Uterus (tissue), 4 donors: ENCODE data around the gene NWD2. TPM values are rescaled to one million over a fixed set of nuclear protein-coding genes. Genes with fewer than 3 reads are reported as not detected.

ENCODE experiments used
- DNase-seq, 2 donors: peaks; one replicate each; pipeline ENCODE4 v3.0.0-alpha.2; 2019 to 2020
- H3K27ac ChIP-seq, 2 donors: fragments of 200-600 bp; sonication (generic); 1 replicate in 1 of 2; 2 replicates in 1 of 2; pipeline ENCODE4 v1.5.1; 2016 to 2018
- H3K27me3 ChIP-seq, 2 donors: fragments of 200-600 bp; sonication (generic); one replicate each; pipeline ENCODE4 v1.5.1; 2018 to 2019; ENCODE audit warnings: control low read depth in 1 of 2
- H3K36me3 ChIP-seq, 2 donors: fragments of 200-600 bp; sonication (generic); one replicate each; pipeline ENCODE4 v1.5.1; 2019; ENCODE audit warnings: control low read depth in 1 of 2
- H3K4me1 ChIP-seq, 2 donors: fragments of 200-600 bp; sonication (generic); one replicate each; pipeline ENCODE4 v1.5.1; 2018 to 2019; ENCODE audit warnings: control low read depth in 1 of 2
- H3K4me3 ChIP-seq, 2 donors: fragments of 200-600 bp; sonication (generic); 1 replicate in 1 of 2; 2 replicates in 1 of 2; pipeline ENCODE4 v1.5.1; 2018 to 2019; ENCODE audit warnings: mild to moderate bottlenecking in 1 of 2
- H3K9me3 ChIP-seq, 2 donors: fragments of 200-600 bp; sonication (generic); one replicate each; pipeline ENCODE4 v1.5.1; 2019; ENCODE audit warnings: control low read depth in 1 of 2
- POLR2A ChIP-seq, 2 donors: fragments of 450-650 bp; IDR thresholded peaks; one replicate each; pipeline ENCODE4 v1.6.1; 2016; ENCODE audit warnings: antibody characterized with exemption in 2 of 2, mild to moderate bottlenecking in 1 of 2, moderate library complexity in 1 of 2
- intact Hi-C: fragments of 100-400 bp; cut with DNase I; formaldehyde crosslinking; loops from one replicate; pipeline ENCODE4 v1.15.1; 2023; ENCODE audit warnings: low total_unique reads
- total RNA-seq, 4 donors: library from RNA; depleted of rRNA in 3 of 4; stranded (reverse); fragments of >200 nt in 3 of 4; gene quantifications; one replicate each; pipeline versions ENCODE4 v1.1.0 to v1.2.4, GENCODE V29; 2014 to 2023
- TF ChIP-seq, protein P1 (sequence below), 4 experiments: fragments of 200-600 bp in 2 of 4; fragments of 450-650 bp in 2 of 4; sonication (generic) in 2 of 4; IDR thresholded peaks; one replicate each; pipeline ENCODE4 v1.5.1; 2016 to 2019; ENCODE audit warnings: antibody characterized with exemption in 4 of 4, mild to moderate bottlenecking in 2 of 4, moderate library complexity in 1 of 4
- donor health status: DM: yes; HTN: yes; CAD: no.

The NWD2 gene
- total RNA-seq, 4 donors from 2014 or later: 0.14 TPM; not detected in 3

- H3K36me3 ChIP-seq: no peaks in the 10 kb centered on the region
- no peak overlapping the region for H3K4me3 ChIP-seq
- no peaks in the 10 kb centered on the region for H3K27me3 ChIP-seq
- no peaks in the 10 kb centered on the region for H3K9me3 ChIP-seq
- no peaks in the 10 kb centered on the region for H3K4me1 ChIP-seq
- H3K27ac ChIP-seq: no peak overlapping the region
- no peak for DNase-seq
- intact Hi-C loops: no loop called here
- no peak for TF ChIP-seq POLR2A (IDR thresholded peaks at IDR 0.05)
- TF ChIP-seq, protein P1, sequence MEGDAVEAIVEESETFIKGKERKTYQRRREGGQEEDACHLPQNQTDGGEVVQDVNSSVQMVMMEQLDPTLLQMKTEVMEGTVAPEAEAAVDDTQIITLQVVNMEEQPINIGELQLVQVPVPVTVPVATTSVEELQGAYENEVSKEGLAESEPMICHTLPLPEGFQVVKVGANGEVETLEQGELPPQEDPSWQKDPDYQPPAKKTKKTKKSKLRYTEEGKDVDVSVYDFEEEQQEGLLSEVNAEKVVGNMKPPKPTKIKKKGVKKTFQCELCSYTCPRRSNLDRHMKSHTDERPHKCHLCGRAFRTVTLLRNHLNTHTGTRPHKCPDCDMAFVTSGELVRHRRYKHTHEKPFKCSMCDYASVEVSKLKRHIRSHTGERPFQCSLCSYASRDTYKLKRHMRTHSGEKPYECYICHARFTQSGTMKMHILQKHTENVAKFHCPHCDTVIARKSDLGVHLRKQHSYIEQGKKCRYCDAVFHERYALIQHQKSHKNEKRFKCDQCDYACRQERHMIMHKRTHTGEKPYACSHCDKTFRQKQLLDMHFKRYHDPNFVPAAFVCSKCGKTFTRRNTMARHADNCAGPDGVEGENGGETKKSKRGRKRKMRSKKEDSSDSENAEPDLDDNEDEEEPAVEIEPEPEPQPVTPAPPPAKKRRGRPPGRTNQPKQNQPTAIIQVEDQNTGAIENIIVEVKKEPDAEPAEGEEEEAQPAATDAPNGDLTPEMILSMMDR (IDR thresholded peaks at IDR 0.05): no peak
Measured at GRCh38 chr4:37381040-37381668, 136.6 kb downstream of the NWD2 start.

- no peak overlapping the region for H3K4me3 ChIP-seq
- no peaks in the 10 kb centered on the region for H3K36me3 ChIP-seq
- intact Hi-C loops: no loop called here
- no peak overlapping the region for H3K27ac ChIP-seq
- TF ChIP-seq, protein P1 (IDR thresholded peaks at IDR 0.05): peak in 2 of 4 experiments; percentile 26 to 32
- TF ChIP-seq POLR2A (IDR thresholded peaks at IDR 0.05): no peak
- no peaks in the 10 kb centered on the region for H3K27me3 ChIP-seq
- DNase-seq: no peak
- no peaks in the 10 kb centered on the region for H3K9me3 ChIP-seq
- H3K4me1 ChIP-seq: no peaks in the 10 kb centered on the region
Measured at GRCh38 chr4:37383579-37384229, 139.2 kb downstream of the NWD2 start.

- Histone ChIP-seq H3K9me3 (no peaks in the 10 kb centered on the region), H3K4me3 (no peak overlapping the region), H3K27me3 (no peaks in the 10 kb centered on the region), H3K27ac (no peak overlapping the region), H3K4me1 (no peaks in the 10 kb centered on the region), H3K36me3 (no peaks in the 10 kb centered on the region)
- intact Hi-C loops: no loop called here
- no peak for DNase-seq
- no peak for TF ChIP-seq POLR2A (IDR thresholded peaks at IDR 0.05)
- TF ChIP-seq, protein P1 (IDR thresholded peaks at IDR 0.05): no peak
Measured at GRCh38 chr4:37385424-37385823, 140.9 kb downstream of the NWD2 start.

- H3K27ac ChIP-seq: no peak overlapping the region
- H3K9me3 ChIP-seq: no peaks in the 10 kb centered on the region
- H3K27me3 ChIP-seq: no peaks in the 10 kb centered on the region
- TF ChIP-seq POLR2A (IDR thresholded peaks at IDR 0.05): no peak
- TF ChIP-seq, protein P1 (IDR thresholded peaks at IDR 0.05): no peak
- intact Hi-C loops: no loop called here
- H3K4me3 ChIP-seq: no peak overlapping the region
- no peaks in the 10 kb centered on the region for H3K4me1 ChIP-seq
- no peak for DNase-seq
- H3K36me3 ChIP-seq: no peaks in the 10 kb centered on the region
Measured at GRCh38 chr4:37388681-37389365, 144.3 kb downstream of the NWD2 start.

DNA sequence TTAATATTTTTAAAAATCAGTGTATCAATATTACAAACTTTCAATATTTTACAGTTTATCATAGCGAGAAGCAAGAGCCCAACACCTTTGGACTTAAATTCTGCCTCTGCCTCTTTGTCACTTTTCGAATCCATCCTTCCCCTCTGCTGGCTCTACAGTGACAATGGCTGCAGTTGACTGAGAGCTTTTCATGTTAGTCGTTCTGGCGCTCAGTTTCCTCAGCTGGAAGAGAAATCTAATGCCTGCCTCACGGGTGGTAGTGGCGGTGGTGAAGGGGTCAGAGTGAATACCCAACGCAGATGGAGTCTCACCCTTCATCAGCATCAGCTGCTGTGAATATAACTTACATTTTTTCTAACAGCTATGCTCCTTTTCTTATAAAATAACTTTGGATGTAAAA, 144.8 kb downstream of the NWD2 start:
- Histone ChIP-seq H3K4me3 (no peak overlapping the region), H3K9me3 (no peaks in the 10 kb centered on the region), H3K27me3 (no peaks in the 10 kb centered on the region), H3K36me3 (no peaks in the 10 kb centered on the region), H3K4me1 (no peaks in the 10 kb centered on the region), H3K27ac (no peak overlapping the region)
- DNase-seq: no peak
- TF ChIP-seq POLR2A (IDR thresholded peaks at IDR 0.05): no peak
- TF ChIP-seq, protein P1 (IDR thresholded peaks at IDR 0.05): no peak
- intact Hi-C loops: no loop called here
